Measurements from ENCODE around the gene TRIM47.
"Not testable (repeated sequence)": the region's sequence is repeated elsewhere in the genome, so short reads cannot be mapped to it uniquely, and the experiment has no call there.

TRIM47 gene

GRCh38 chr17:75865404-75866188, 12.8 kb downstream of the TRIM47 start:
- not testable (repeated sequence) for DNase-seq

GRCh38 chr17:75864887-75865286, 13.5 kb downstream of the TRIM47 start:
- not testable (repeated sequence) for DNase-seq

- no peak for DNase-seq
These were observed 13.9 kb downstream of the TRIM47 start for GRCh38 chr17:75864448-75864871.

- DNase-seq: no peak
These were observed 16.5 kb downstream of the TRIM47 start for GRCh38 chr17:75861927-75862317.

GRCh38 chr17:75859358-75859757, 19.0 kb downstream of the TRIM47 start:
- DNase-seq: not testable (repeated sequence)

GRCh38 chr17:75856062-75856756, 22.2 kb downstream of the TRIM47 start:
- no peak for DNase-seq

- peak; percentile 91 for DNase-seq
These were observed 22.9 kb downstream of the TRIM47 start, which contains the start of gene WBP2 for GRCh38 chr17:75855310-75856061. Gene WBP2 (minus strand): TSS chr17:75855335. CDS start chr17:75855297, 38 bp downstream.

- DNase-seq: no peak
These were observed 23.5 kb downstream of the TRIM47 start for GRCh38 chr17:75854881-75855309.

- no peak for DNase-seq
These were observed 24.2 kb downstream of the TRIM47 start for GRCh38 chr17:75854101-75854748.

GRCh38 chr17:75853433-75853832, 24.9 kb downstream of the TRIM47 start:
- DNase-seq: no peak

- not testable (repeated sequence) for DNase-seq
These were observed 26.7 kb downstream of the TRIM47 start for GRCh38 chr17:75851693-75851991.

- DNase-seq: no peak
These were observed 27.3 kb downstream of the TRIM47 start for GRCh38 chr17:75850928-75851692.

GRCh38 chr17:75849724-75850123, 28.7 kb downstream of the TRIM47 start:
- no peak for DNase-seq

- no peak for DNase-seq
These were observed 29.1 kb downstream of the TRIM47 start for GRCh38 chr17:75849279-75849646.

GRCh38 chr17:75848523-75849278, 29.7 kb downstream of the TRIM47 start:
- no peak for DNase-seq

- no peak for DNase-seq
These were observed 30.5 kb downstream of the TRIM47 start for GRCh38 chr17:75847614-75848522.

- no peak for DNase-seq
These were observed 31.4 kb downstream of the TRIM47 start for GRCh38 chr17:75846692-75847613.

- no peak for DNase-seq
These were observed 32.3 kb downstream of the TRIM47 start for GRCh38 chr17:75845933-75846691.
